Activated CD8-positive, alpha-beta memory T cell treated with anti-CD3 and anti-CD28 coated beads, Interleukin-2, amount 50 U/mL, for 24 hours (primary cell): ENCODE measurements around the gene JMJD4.

Experiments used
- DNase-seq: peaks from one replicate; pipeline ENCODE4 v3.0.0-alpha.2; 2020; ENCODE audit errors: extremely low read depth

JMJD4 gene

GRCh38 chr1:227685807-227686206, 49.3 kb downstream of the JMJD4 start:
- no peak for DNase-seq
